Neutrophil (primary cell): ENCODE measurements around the gene HOXA10.

Experiments
- H3K27ac ChIP-seq: fragments of 200-600 bp; sonication (generic); 2 replicates; pipeline ENCODE4 v1.5.1; 2016; ENCODE audit warnings: mild to moderate bottlenecking, moderate library complexity
- H3K27me3 ChIP-seq: fragments of 200-600 bp; sonication (generic); 2 replicates; pipeline ENCODE4 v1.6.0; 2016; ENCODE audit warnings: mild to moderate bottlenecking
- H3K36me3 ChIP-seq: fragments of 200-600 bp; sonication (generic); 2 replicates; pipeline ENCODE4 v1.5.1; 2017
- H3K4me1 ChIP-seq, 2 experiments: fragments of 200-600 bp in 1 of 2; sonication (generic) in 1 of 2; 1 replicate in 1 of 2; 2 replicates in 1 of 2; pipeline versions ENCODE4 v1.5.1 to v1.6.1; 2013 to 2016; ENCODE audit warnings: low read depth in 1 of 2, low read length in 1 of 2, mild to moderate bottlenecking in 1 of 2, moderate library complexity in 1 of 2; ENCODE audit not compliant: control insufficient read depth in 1 of 2, insufficient read depth in 1 of 2
- H3K4me3 ChIP-seq, 2 experiments: fragments of 200-600 bp in 1 of 2; sonication (generic) in 1 of 2; 1 replicate in 1 of 2; 2 replicates in 1 of 2; pipeline ENCODE4 v1.5.1; 2013 to 2016; ENCODE audit warnings: low read depth in 1 of 2, low read length in 1 of 2, mild to moderate bottlenecking in 1 of 2, moderate library complexity in 1 of 2
- H3K9me3 ChIP-seq: fragments of 200-600 bp; sonication (generic); 2 replicates; pipeline ENCODE4 v1.5.1; 2016
- CTCF ChIP-seq: fragments of 200-600 bp; sonication (generic); IDR thresholded peaks from 2 replicates; pipeline ENCODE4 v1.5.1; 2016; ENCODE audit warnings: antibody characterized with exemption

The HOXA10 gene

GRCh38 chr7:27205325-27206280 lies 31.5 kb upstream of the HOXA10 start:
- no peaks in the 10 kb centered on the region for H3K9me3 ChIP-seq
- H3K36me3 ChIP-seq = no peaks in the 10 kb centered on the region
- no peak for TF ChIP-seq CTCF
- H3K27ac ChIP-seq = no peak overlapping the region
- peaks cover 100% of the 10 kb centered on the region for H3K27me3 ChIP-seq
- no peak overlapping the region for H3K4me3 ChIP-seq
- peaks cover 24 to 32% of the 10 kb centered on the region in 2 experiments for H3K4me1 ChIP-seq

- Histone ChIP-seq H3K27ac (no peak overlapping the region), H3K9me3 (no peaks in the 10 kb centered on the region), H3K4me1 (peaks cover 32 to 37% of the 10 kb centered on the region in 2 experiments), H3K27me3 (peaks cover 100% of the 10 kb centered on the region), H3K4me3 (no peak overlapping the region), H3K36me3 (no peaks in the 10 kb centered on the region)
- no peak for TF ChIP-seq CTCF
These were observed 30.8 kb upstream of the HOXA10 start for GRCh38 chr7:27204851-27205322.

- Histone ChIP-seq H3K27ac (no peak overlapping the region), H3K27me3 (peaks cover 99% of the 10 kb centered on the region), H3K4me1 (peaks cover 37 to 40% of the 10 kb centered on the region in 2 experiments), H3K4me3 (no peak overlapping the region), H3K9me3 (no peaks in the 10 kb centered on the region), H3K36me3 (no peaks in the 10 kb centered on the region)
- TF ChIP-seq CTCF = no peak
These were observed 30.0 kb upstream of the HOXA10 start for GRCh38 chr7:27203964-27204594.

GRCh38 chr7:27203365-27203953 lies 29.3 kb upstream of the HOXA10 start:
- no peak for TF ChIP-seq CTCF
- Histone ChIP-seq H3K4me3 (no peak overlapping the region), H3K4me1 (peaks cover 43 to 44% of the 10 kb centered on the region in 2 experiments), H3K36me3 (no peaks in the 10 kb centered on the region), H3K27ac (no peak overlapping the region), H3K27me3 (peaks cover 99% of the 10 kb centered on the region), H3K9me3 (no peaks in the 10 kb centered on the region)

GRCh38 chr7:27202862-27203134 lies 28.7 kb upstream of the HOXA10 start:
- Histone ChIP-seq H3K36me3 (no peaks in the 10 kb centered on the region), H3K27ac (no peak overlapping the region), H3K27me3 (peaks cover 99% of the 10 kb centered on the region), H3K9me3 (no peaks in the 10 kb centered on the region), H3K4me1 (peaks cover 46 to 49% of the 10 kb centered on the region in 2 experiments), H3K4me3 (no peak overlapping the region)
- TF ChIP-seq CTCF = no peak
